ENCODE results near the gene MVB12B. TPM values are rescaled to one million over a fixed set of nuclear protein-coding genes. Genes with fewer than 3 reads are reported as not detected.

MVB12B gene
- total and polyA plus RNA-seq, 2 of the 13 experiments (the other 11 are each of a cell fraction or from before 2014, with no cell fraction given), result 12.1 to 30.1 TPM

DNA sequence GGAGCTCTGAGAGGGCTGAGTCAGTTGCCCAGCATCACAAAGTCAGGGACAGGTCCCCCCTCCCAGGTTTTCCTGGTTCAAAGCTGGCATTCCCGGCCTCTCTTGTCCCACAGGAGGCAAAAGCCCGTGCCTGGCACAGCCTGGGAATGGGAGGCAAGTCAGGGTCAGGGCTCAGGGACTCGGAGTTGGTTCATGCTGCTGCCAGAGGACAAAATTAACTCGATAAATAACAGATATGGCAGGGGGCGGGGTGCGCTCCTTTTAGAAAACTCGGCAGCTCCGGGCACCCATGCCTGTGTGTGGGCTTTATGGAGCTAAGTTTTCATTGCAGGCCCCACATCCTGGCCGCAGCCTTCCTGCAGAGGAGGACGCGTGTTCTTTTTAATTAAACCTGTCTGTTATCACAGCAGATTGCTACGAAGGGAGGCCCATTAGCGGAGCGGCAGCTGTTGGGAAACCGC lies 224.3 kb downstream of the MVB12B start (continued):
- TF ChIP-seq ZFY (CRISPR knock-in tag; IDR thresholded peaks at IDR 0.05) (no peak), NCOA1 (CRISPR knock-in tag; IDR thresholded peaks at IDR 0.05) (no peak), ATF7-NPFF (CRISPR knock-in tag; IDR thresholded peaks at IDR 0.05; ENCODE audit: low read depth) (no peak), ZNF737 (CRISPR knock-in tag; IDR thresholded peaks at IDR 0.05; ENCODE audit: borderline replicate concordance) (no peak), ZNF619 (CRISPR knock-in tag; IDR thresholded peaks at IDR 0.05) (no peak), XBP1 (CRISPR knock-in tag; IDR thresholded peaks at IDR 0.05) (no peak), HHEX (CRISPR knock-in tag; IDR thresholded peaks at IDR 0.05) (no peak)
- TF ChIP-seq, protein P1, sequence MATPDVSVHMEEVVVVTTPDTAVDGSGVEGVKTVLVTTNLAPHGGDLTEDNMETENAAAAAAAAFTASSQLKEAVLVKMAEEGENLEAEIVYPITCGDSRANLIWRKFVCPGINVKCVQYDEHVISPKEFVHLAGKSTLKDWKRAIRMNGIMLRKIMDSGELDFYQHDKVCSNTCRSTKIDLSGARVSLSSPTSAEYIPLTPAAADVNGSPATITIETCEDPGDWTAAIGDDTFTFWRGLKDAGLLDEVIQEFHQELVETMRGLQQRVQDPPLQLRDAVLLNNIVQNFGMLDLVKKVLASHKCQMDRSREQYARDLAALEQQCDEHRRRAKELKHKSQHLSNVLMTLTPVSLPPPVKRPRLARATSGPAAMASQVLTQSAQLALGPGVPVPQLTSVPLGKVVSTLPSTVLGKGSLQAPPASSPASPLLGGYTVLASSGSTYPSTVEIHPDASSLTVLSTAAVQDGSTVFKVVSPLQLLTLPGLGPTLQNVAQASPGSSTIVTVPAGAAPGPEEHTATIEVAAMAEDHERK (CRISPR knock-in tag; IDR thresholded peaks at IDR 0.05; ENCODE audit: low read depth), result no peak

DNA sequence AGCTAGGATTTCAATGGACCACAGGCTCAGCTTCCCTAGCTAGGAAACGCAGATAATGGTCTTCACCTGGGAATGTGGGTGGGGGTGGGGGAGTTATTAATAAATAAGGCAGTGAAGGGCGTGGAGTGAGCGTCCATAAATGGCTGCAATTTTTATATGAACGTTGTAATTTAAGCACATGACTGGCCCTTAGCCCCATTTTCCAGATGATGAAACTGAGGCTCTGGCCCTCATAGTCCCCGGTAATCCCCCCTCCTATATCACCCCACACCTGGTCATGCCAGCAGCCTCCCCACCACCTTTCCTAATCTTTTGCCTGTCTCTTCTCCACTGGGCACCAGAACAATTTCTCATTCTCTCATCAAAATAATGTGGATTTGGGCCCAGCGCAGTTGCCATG lies 225.2 kb downstream of the MVB12B start:
- Histone ChIP-seq H3K4me2 (ENCODE audit: low read depth, low read length) (no peak overlapping the region), H3K9me3 (ENCODE audit: low read length) (no peaks in the 10 kb centered on the region), H3K4me3 (replicated peaks in 1 of 3; ENCODE audit: insufficient read depth in 1 of 3, low read depth in 2 of 3, low read length in 3 of 3) (no peak overlapping the region), H3K27ac (ENCODE audit: extremely low read length, insufficient read depth, low read length) (no peak overlapping the region), H3K27me3 (ENCODE audit: control insufficient read depth in 1 of 2, insufficient read depth in 2 of 2, low read length in 2 of 2) (no peaks in the 10 kb centered on the region), H3K9ac (ENCODE audit: insufficient read depth, low read depth, low read length) (no peak overlapping the region), H2AFZ (ENCODE audit: low read length) (no peak overlapping the region), H3K79me2 (ENCODE audit: insufficient read depth, low read length) (no peaks in the 10 kb centered on the region), H3K36me3 (replicated peaks in 1 of 2; ENCODE audit: control insufficient read depth in 1 of 2, insufficient read depth in 2 of 2, low read length in 2 of 2) (no peaks in the 10 kb centered on the region), H3K4me1 (ENCODE audit: insufficient read depth, low read length) (peaks cover 29% of the 10 kb centered on the region), H4K20me1 (ENCODE audit: insufficient read depth, low read length) (no peaks in the 10 kb centered on the region)
- no TSS peak for BruUV-seq (replicated peaks)
- WGBS (ENCODE audit: low lambda C conversion rate), result 97% methylated on average over 6 of the region's 6 CpGs
- TF ChIP-seq ZNF629 (CRISPR knock-in tag; conservative IDR thresholded peaks at IDR 0.05) (peak; percentile 60; the same call in 1 of the 2 replicates), ASH2L (IDR thresholded peaks at IDR 0.05; ENCODE audit: insufficient read length, low read depth, low read length) (no peak)
- ChIA-PET POLR2A (no interaction called here), CTCF (ENCODE audit: low intra/inter-chr PET ratio, low total read pairs) (no interaction called here)
- intact Hi-C loops (cut with micrococcal nuclease; ENCODE audit: unreplicated experiment) (no loop called here), in situ Hi-C loops (cut with HindIII; ENCODE audit: extremely low pct_ligation_motif_present, low pct_unique_long_range_greater_than_20kb) (no loop called here)
- no peak for ATAC-seq
- no peak for DNase-seq (ENCODE audit: low spot score)
- no peak for FAIRE-seq
